ENCODE results near the gene SLC22A1.

DNA sequence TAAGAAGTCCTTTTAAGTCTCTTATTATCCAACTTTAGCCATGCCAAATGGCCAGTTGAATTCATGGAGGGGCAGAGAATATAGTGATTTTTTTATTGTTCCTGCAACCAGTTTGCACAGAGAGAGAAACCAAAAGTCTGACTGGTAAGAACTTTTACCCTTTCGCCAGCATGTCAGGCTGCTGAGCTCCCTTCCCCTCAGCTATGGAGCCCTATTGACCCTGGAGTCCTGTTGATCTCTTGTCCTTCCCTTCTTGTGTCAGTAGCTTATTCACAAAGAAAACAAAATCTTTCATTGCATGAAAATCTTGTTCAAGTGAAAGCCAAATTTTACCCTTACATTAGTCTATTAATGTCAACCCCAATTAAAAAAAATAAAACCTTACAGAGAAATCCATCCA is 1.5 kb upstream of the SLC22A1 start:
- TF ChIP-seq CTCF (IDR thresholded peaks at IDR 0.05): no peak
- no peak for TF ChIP-seq POLR2AphosphoS5 (IDR thresholded peaks at IDR 0.05)
- TF ChIP-seq POLR2A (IDR thresholded peaks at IDR 0.05; ENCODE audit: low read depth): no peak
- no peak for TF ChIP-seq EP300 (IDR thresholded peaks at IDR 0.05)
